Lower leg skin (tissue), 3 donors: Measurements from ENCODE around the gene VSNL1.

Source experiments
- POLR2A ChIP-seq, 2 donors: fragments of 450-650 bp; IDR thresholded peaks; one replicate each; pipeline ENCODE4 v1.6.1; 2016 to 2017; ENCODE audit warnings: antibody characterized with exemption in 2 of 2, mild to moderate bottlenecking in 1 of 2, moderate library complexity in 1 of 2
- TF ChIP-seq, protein P1 (sequence below), 3 donors: fragments of 450-650 bp; IDR thresholded peaks; one replicate each; pipeline ENCODE4 v1.5.1; 2016; ENCODE audit warnings: antibody characterized with exemption in 3 of 3, mild to moderate bottlenecking in 3 of 3, moderate library complexity in 2 of 3

DNA sequence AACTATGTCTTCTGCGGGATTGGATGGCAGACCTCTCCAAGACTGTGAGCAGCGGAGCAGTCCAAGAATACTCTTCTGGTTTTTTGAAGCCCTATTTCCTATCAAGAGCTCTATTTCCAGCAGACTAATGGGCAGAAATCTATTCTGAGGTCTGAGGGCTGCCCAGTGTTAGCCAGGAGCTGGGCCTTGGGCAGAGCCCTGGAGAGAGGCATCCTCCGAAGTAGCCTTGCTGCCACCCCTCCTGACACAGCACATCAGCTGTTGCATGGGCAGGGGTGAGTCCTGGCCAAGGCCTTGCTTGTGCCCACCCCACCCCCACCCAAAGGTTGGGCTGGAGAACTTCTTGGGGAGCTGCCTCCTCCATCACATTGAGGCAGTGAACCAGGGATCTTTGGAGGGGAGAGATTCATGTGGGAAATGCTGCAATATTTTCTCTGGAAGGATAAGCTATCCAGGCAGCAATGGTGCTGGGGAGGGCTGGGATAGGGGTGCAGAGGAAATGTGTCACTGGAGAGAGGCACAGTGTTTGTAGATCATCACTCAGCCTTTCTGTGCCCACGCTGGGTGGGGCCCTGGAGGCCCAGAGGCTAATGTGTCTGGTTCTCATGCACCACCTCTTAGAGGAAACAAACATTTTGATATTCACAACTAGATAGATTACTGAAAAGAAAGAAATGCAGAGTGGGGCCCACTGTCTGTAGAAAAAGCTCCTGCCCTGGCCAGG lies 104.7 kb downstream of the VSNL1 start:
- TF ChIP-seq, protein P1, sequence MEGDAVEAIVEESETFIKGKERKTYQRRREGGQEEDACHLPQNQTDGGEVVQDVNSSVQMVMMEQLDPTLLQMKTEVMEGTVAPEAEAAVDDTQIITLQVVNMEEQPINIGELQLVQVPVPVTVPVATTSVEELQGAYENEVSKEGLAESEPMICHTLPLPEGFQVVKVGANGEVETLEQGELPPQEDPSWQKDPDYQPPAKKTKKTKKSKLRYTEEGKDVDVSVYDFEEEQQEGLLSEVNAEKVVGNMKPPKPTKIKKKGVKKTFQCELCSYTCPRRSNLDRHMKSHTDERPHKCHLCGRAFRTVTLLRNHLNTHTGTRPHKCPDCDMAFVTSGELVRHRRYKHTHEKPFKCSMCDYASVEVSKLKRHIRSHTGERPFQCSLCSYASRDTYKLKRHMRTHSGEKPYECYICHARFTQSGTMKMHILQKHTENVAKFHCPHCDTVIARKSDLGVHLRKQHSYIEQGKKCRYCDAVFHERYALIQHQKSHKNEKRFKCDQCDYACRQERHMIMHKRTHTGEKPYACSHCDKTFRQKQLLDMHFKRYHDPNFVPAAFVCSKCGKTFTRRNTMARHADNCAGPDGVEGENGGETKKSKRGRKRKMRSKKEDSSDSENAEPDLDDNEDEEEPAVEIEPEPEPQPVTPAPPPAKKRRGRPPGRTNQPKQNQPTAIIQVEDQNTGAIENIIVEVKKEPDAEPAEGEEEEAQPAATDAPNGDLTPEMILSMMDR (IDR thresholded peaks at IDR 0.05): no peak
- no peak for TF ChIP-seq POLR2A (IDR thresholded peaks at IDR 0.05)
